Adipose tissue (tissue), 3 donors: ENCODE data around the gene IMP4. TPM values are rescaled to one million over a fixed set of nuclear protein-coding genes. Genes with fewer than 3 reads are reported as not detected.

Experiments used
- H3K27ac ChIP-seq: one replicate; pipeline ENCODE4 v1.5.1; 2013; ENCODE audit warnings: low read depth, low read length
- WGBS, 3 donors: extraction: QIAGEN DNeasy Blood & Tissue Kit; methylation state at CpG; one replicate each; pipeline ENCODE4 v1.1.7; 2013; 5-methylcytosine and 5-hydroxymethylcytosine counted together
- polyA plus RNA-seq, 3 donors: library from polyadenylated mRNA; stranded (reverse); fragments of 200-250 nt; gene quantifications; one replicate each; pipeline ENCODE4 v1.2.3, GENCODE V29; 2013
- donor health status: healthy with polysubstance abuse.
- donor health status: Bipolar disorder and iron deficiency.
- donor health status: healthy.

The IMP4 gene
- polyA plus RNA-seq, 3 donors, result 56.0 to 151 (median 126) TPM

GRCh38 chr2:130388221-130388907, 45.7 kb downstream of the IMP4 start:
- 76 to 81% (median 79%) methylated on average over 8 of the region's 8 CpGs for WGBS, 3 donors
- H3K27ac ChIP-seq, result no peak overlapping the region

DNA sequence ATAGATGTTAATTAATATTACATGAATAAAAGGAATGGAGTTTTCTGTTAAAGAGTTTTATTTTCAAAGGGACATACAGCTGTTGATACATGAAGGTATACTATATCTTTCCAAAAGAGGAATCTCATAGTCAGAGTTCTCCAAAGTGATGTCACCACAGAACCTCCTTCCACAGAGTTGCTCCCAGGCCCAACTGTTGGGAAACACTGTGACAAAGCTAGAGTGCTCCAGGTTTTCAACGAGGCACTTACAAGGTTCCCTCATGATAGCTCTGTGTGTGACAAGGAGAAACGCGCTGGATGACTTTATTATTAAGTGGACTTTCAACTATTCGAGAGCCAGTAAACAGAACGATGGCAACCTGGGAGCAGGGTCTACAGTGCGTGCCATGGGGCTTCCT, 46.7 kb downstream of the IMP4 start:
- H3K27ac ChIP-seq, result no peak overlapping the region
- 88 to 93% (median 92%) methylated on average over 6 of the region's 6 CpGs for WGBS, 3 donors

DNA sequence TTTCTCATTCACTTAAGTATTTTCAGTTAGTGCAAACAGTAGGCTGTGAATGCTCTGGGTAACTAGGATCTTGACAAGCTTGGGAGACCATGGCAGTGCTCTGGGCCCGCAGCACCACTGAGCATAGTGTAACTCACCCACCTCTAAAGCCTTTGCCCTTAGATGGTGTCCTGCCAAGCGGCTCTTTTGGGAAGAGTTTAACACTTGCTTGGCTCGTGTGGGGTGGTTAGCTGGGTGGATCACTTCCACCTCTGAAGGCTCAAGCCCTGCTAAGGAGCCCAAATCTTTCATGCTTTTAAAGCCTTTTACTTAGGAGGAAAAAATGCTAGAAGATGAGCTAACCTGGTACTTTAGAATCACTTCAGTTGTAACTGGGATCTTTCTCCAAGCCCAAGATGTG, 47.1 kb downstream of the IMP4 start:
- no peak overlapping the region for H3K27ac ChIP-seq
- 85 to 93% (median 90%) methylated on average over 3 of the region's 3 CpGs for WGBS, 3 donors

DNA sequence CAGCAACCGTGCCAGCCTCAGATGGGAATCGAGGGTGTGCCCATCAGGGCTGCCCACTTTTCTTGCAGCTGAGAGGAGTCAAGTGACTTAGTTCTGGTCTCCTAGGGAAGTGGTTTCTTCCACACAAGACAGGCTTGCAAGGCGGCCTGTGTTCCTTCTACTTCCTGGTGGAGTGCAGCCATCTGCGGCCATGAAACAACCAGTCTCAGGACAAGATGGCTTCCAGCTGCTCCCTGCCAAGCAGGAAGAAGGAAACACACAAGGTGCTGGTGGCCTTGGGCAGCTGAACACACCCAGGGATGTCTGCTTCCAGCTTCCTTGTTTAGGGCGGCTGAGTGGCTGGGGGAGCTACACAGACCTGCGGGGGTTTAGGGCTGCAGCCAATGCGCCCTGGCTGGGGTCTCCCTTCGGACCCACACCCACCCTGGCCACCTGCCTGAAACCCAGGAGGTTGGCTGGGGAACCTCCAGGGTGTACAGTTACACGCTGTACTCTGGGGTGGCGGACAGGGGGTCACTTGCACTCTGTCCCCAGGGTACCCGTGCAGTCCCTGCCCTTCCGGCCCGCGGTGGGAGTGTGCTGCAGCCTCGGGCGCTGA, 47.9 kb downstream of the IMP4 start:
- 35 to 42% (median 38%) methylated on average over 16 of the region's 16 CpGs for WGBS, 3 donors
- H3K27ac ChIP-seq, result no peak overlapping the region

GRCh38 chr2:130391058-130391871, 48.6 kb downstream of the IMP4 start:
- 0 to 2% (median 2%) methylated on average over 58 to 59 of the region's 59 CpGs for WGBS, 3 donors

GRCh38 chr2:130391872-130392670, 49.4 kb downstream of the IMP4 start:
- 22 to 29% (median 28%) methylated on average over 17 of the region's 17 CpGs for WGBS, 3 donors
- H3K27ac ChIP-seq, result no peak overlapping the region

More at GRCh38 chr2:130391058-130391871, 48.6 kb downstream of the IMP4 start:
- no peak overlapping the region for H3K27ac ChIP-seq

GRCh38 chr2:130393318-130393910, 50.7 kb downstream of the IMP4 start:
- WGBS, 3 donors, result 88 to 91% (median 90%) methylated on average over 7 of the region's 7 CpGs

More at GRCh38 chr2:130393318-130393910, 50.7 kb downstream of the IMP4 start:
- H3K27ac ChIP-seq, result no peak overlapping the region

Other genes starting within 250 kb of the IMP4 start
- gene POTEF, start 213.7 kb upstream of the IMP4 start, polyA plus RNA-seq, result not detected
- gene CCDC74B, start 197.8 kb upstream of the IMP4 start, polyA plus RNA-seq, result 1 to 10 TPM in 2 of 3 donors, under 1 TPM in 1; 0.94 to 3.1 (median 1.1) TPM
- gene SMPD4, start 161.3 kb upstream of the IMP4 start, polyA plus RNA-seq, result 10 to 100 TPM; 20.9 to 29.5 (median 29.1) TPM
- gene MZT2B, start 160.6 kb upstream of the IMP4 start, polyA plus RNA-seq, result 100 to 1,000 TPM; 148 to 245 (median 239) TPM
- gene TUBA3E, start 144.5 kb upstream of the IMP4 start, polyA plus RNA-seq, result under 1 TPM in 1 of 3 donors, not detected in 2; 0.05 TPM
- 10 to 100 TPM; 32.9 to 50.2 (median 36.3) TPM for gene PTPN18, start 13.2 kb downstream of the IMP4 start, polyA plus RNA-seq
- gene POTEI, start 166.4 kb downstream of the IMP4 start, polyA plus RNA-seq, result under 1 TPM in 1 of 3 donors, not detected in 2; under 0.01 TPM
- gene CFC1B, start 178.3 kb downstream of the IMP4 start, polyA plus RNA-seq, result under 1 TPM in 1 of 3 donors, not detected in 2; 0.23 TPM